GM13976 (cell line): ENCODE data around the gene EMX2.

ENCODE experiments used
- DNase-seq: peaks from one replicate; pipeline ENCODE4 v3.0.0; 2012; ENCODE audit warnings: low spot score
- CTCF ChIP-seq: IDR thresholded peaks from 2 replicates; pipeline ENCODE4 v1.5.1; 2012; ENCODE audit warnings: borderline replicate concordance, mild to moderate bottlenecking; ENCODE audit not compliant: insufficient read depth; ENCODE audit errors: extremely low read depth, missing control alignments, control extremely low read depth
- in situ Hi-C: fragments of 300-500 bp; cut with MboI; formaldehyde crosslinking; loops from one replicate; pipeline ENCODE4 v1.12.0; 2022; ENCODE audit warnings: low sequenced_read_pairs, mixed read lengths, inconsistent platforms; ENCODE audit not compliant: unreplicated experiment

Gene EMX2

GRCh38 chr10:117546581-117547015 lies 4.1 kb downstream of the EMX2 start:
- DNase-seq = peak; percentile 21
- no peak for TF ChIP-seq CTCF
- in situ Hi-C loops = loop anchor here (25.0 kb wide), 1 partner anchor 691 kb away; no protein-coding TSS in a partner anchor

DNA sequence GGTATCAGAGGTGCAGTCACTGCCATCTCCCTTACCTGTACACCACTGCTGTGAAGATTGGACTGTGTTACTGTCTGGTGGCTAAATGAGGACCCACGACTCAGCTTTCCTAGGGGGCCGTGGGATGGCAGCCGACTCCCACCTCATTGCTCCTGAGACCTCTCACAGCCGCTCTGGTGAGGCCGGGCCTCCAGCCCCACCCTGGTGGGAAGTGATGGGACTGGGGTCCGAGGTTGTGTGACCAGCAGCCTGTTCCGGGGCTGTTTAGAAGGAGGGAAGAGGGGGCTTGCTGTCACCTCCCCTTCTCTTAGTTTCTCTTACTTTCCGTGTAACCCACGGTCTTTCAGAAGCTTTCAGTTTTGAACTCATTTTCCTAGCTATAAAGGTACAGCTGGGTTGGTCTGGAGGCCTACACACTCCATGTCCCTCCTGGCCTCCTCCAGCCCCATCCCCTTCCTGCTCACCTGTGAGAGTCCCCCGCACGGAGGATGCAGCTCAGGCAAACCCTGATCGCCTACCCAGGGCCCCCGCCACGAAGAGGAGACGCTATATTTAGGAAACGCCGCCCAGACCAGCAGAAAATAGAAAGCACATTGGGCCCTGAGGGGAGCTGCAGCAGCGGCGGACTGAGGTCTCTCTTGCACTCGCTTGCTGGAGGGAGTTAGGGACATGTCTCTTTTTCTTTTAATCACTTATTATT lies 4.6 kb downstream of the EMX2 start:
- DNase-seq = peak; percentile 47
- in situ Hi-C loops = loop anchor here (25.0 kb wide), 1 partner anchor 690 kb away; no protein-coding TSS in a partner anchor
- TF ChIP-seq CTCF = no peak

DNA sequence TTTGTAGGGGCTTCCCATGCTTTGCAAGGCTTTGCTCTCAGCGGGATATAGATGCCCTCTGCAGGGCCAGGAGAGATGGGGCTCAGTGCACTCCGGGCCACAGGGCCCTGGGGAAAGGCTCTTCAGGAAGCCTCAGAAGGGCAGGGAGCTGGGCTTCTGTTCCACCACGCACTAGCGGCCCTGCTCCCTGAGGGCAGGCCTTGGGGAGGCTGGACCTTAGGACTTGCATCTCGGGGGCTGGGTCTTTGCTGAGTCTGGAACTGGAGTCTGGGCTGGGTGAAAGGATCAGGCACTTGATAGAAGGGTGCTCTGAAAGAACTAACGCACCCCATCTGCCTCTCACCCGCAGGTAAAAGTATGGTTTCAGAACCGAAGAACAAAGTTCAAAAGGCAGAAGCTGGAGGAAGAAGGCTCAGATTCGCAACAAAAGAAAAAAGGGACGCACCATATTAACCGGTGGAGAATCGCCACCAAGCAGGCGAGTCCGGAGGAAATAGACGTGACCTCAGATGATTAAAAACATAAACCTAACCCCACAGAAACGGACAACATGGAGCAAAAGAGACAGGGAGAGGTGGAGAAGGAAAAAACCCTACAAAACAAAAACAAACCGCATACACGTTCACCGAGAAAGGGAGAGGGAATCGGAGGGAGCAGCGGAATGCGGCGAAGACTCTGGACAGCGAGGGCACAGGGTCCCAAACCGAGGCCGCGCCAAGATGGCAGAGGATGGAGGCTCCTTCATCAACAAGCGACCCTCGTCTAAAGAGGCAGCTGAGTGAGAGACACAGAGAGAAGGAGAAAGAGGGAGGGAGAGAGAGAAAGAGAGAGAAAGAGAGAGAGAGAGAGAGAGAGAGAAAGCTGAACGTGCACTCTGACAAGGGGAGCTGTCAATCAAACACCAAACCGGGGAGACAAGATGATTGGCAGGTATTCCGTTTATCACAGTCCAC lies 5.4 kb downstream of the EMX2 start:
- DNase-seq = peak; percentile 15
- in situ Hi-C loops = loop anchor here (25.0 kb wide), 1 partner anchor 689 kb away; no protein-coding TSS in a partner anchor
- TF ChIP-seq CTCF = no peak

DNA sequence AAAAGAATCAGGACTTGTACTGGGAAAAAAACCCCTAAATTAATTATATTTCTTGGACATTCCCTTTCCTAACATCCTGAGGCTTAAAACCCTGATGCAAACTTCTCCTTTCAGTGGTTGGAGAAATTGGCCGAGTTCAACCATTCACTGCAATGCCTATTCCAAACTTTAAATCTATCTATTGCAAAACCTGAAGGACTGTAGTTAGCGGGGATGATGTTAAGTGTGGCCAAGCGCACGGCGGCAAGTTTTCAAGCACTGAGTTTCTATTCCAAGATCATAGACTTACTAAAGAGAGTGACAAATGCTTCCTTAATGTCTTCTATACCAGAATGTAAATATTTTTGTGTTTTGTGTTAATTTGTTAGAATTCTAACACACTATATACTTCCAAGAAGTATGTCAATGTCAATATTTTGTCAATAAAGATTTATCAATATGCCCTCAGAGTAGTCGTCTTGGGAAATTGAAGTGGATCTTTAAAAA lies 6.6 kb downstream of the EMX2 start:
- no peak for DNase-seq
- in situ Hi-C loops = loop anchor here (25.0 kb wide), 1 partner anchor 688 kb away; no protein-coding TSS in a partner anchor
- TF ChIP-seq CTCF = no peak

GRCh38 chr10:117550076-117550475 lies 7.5 kb downstream of the EMX2 start:
- no peak for TF ChIP-seq CTCF
- DNase-seq = no peak
- in situ Hi-C loops = no loop called here

DNA sequence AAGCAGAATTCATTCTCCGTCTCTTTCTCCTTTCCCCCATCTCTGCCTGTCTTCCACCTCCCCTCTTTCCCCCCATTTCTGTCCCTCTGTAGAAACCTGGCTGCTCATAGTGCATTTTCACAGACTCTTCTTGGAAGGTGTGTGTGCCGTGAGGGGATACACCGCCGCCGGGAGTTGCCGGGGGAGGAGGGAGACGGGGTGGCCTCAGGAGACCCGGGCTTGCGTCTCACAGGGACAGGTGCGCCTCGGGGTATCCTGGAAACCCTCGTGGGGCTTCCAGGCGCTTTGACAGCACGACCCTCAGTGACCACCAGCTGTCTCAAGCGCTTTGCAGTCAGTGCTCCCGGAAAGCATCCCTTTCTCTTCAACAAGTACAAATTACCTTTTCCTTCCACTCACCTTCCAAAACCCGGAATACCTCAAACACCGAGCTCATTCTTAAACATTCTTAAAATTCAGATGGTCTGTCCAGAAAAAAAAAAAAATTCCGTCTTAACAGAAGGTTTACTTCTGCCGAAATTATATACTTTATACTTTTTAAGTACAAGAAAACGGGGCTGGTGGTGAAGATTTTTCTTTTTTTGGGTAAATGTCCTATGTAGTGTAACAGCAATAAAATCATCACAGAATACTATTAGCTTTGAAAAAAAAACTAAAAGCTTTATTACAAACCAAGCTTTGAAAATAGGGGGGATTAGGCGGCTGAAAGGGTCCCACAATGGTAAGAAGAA lies 8.2 kb downstream of the EMX2 start:
- in situ Hi-C loops = no loop called here

More for the DNA sequence above, 8.2 kb downstream of the EMX2 start:
- no peak for TF ChIP-seq CTCF
- no peak for DNase-seq
